Transverse colon (tissue), 3 donors: Measurements from ENCODE around the gene CELSR2.

Source experiments
- CTCF ChIP-seq, 5 experiments: fragments of 200-600 bp in 3 of 5; fragments of 450-650 bp in 2 of 5; sonication (generic) in 3 of 5; IDR thresholded peaks; 1 replicate in 2 of 5; 2 replicates in 3 of 5; pipeline ENCODE4 v1.5.1; 2016 to 2017; ENCODE audit warnings: antibody characterized with exemption in 5 of 5, inconsistent platforms in 3 of 5, mild to moderate bottlenecking in 2 of 5, moderate library complexity in 1 of 5
- POLR2A ChIP-seq: fragments of 450-650 bp; IDR thresholded peaks from one replicate; pipeline ENCODE4 v1.6.1; 2016; ENCODE audit warnings: antibody characterized with exemption, mild to moderate bottlenecking, moderate library complexity

- no peak for TF ChIP-seq CTCF (IDR thresholded peaks at IDR 0.05)
- TF ChIP-seq POLR2A: no peak
Observed at GRCh38 chr1:109293026-109293425, 43.7 kb downstream of the CELSR2 start.
